OCI-LY1 (cell line): Measurements from ENCODE around the gene PRKCZ.

Source experiments
- EZH2 ChIP-seq: fragments of 200-600 bp; sonication (generic), shearing (Covaris generic); IDR thresholded peaks from 2 replicates; pipeline ENCODE4 v1.8.0; 2017; ENCODE audit warnings: borderline replicate concordance, mixed run types, mild to moderate bottlenecking, antibody characterized with exemption, low read length, moderate library complexity, mixed read lengths
- TF ChIP-seq, protein P1 (sequence below): fragments of 200-600 bp; sonication (generic), shearing (Covaris generic); IDR thresholded peaks from 2 replicates; pipeline ENCODE4 v1.5.1; 2017; ENCODE audit warnings: mild to moderate bottlenecking, antibody characterized with exemption, low read length, moderate library complexity, mixed read lengths

DNA sequence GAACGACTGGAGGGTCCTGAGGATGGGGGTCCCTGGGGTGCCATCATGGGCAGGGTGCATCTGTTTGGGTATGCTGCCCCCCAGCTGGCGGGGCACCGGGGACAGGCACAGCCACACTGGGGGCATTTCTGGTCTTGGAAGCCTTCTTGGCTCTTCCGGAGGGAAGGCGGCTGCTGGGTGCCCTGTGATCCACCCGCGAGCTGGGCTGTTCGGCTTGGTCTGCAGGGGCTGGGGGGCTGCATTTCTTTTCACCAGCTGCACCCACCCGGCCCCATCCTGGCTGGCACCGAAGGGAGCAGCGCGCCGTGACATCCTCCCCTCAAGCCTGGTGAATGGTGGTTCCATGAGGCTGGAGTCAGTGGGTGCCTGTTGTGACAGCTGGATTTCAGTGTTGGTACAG, 132.2 kb downstream of the PRKCZ start:
- TF ChIP-seq, protein P1, sequence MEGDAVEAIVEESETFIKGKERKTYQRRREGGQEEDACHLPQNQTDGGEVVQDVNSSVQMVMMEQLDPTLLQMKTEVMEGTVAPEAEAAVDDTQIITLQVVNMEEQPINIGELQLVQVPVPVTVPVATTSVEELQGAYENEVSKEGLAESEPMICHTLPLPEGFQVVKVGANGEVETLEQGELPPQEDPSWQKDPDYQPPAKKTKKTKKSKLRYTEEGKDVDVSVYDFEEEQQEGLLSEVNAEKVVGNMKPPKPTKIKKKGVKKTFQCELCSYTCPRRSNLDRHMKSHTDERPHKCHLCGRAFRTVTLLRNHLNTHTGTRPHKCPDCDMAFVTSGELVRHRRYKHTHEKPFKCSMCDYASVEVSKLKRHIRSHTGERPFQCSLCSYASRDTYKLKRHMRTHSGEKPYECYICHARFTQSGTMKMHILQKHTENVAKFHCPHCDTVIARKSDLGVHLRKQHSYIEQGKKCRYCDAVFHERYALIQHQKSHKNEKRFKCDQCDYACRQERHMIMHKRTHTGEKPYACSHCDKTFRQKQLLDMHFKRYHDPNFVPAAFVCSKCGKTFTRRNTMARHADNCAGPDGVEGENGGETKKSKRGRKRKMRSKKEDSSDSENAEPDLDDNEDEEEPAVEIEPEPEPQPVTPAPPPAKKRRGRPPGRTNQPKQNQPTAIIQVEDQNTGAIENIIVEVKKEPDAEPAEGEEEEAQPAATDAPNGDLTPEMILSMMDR, result no peak
- no peak for TF ChIP-seq EZH2
